HG03575 (cell line): ENCODE data around the gene TUSC2.

Source experiments
- ATAC-seq: cut with Tn5 transposase; IDR thresholded peaks from one replicate; pipeline ENCODE4 v1.9.1; 2021; ENCODE audit not compliant: unreplicated experiment, insufficient number of reproducible peaks, low FRiP score; ENCODE audit errors: extremely low read depth

Gene TUSC2

GRCh38 chr3:50327943-50328691 is at the start of gene TUSC2:
Gene TUSC2 (minus strand): TSS chr3:50328223. CDS start chr3:50328099, 124 bp downstream.
- peak; percentile 38 for ATAC-seq

GRCh38 chr3:50375258-50375931 is 47.4 kb upstream of the TUSC2 start:
- ATAC-seq: no peak

- ATAC-seq: no peak
Measured at GRCh38 chr3:50374363-50375257, 46.6 kb upstream of the TUSC2 start.

- no peak for ATAC-seq
Measured at GRCh38 chr3:50373146-50374051, 45.4 kb upstream of the TUSC2 start.

GRCh38 chr3:50372349-50372748 is 44.3 kb upstream of the TUSC2 start:
- no peak for ATAC-seq

- ATAC-seq: no peak
Measured at GRCh38 chr3:50371133-50371685, 43.2 kb upstream of the TUSC2 start.

GRCh38 chr3:50370594-50370993 is 42.6 kb upstream of the TUSC2 start:
- no peak for ATAC-seq

- no peak for ATAC-seq
Measured at GRCh38 chr3:50369012-50369670, 41.1 kb upstream of the TUSC2 start.

- no peak for ATAC-seq
Measured at GRCh38 chr3:50365842-50366220, 37.8 kb upstream of the TUSC2 start.

- no peak for ATAC-seq
Measured at GRCh38 chr3:50365080-50365841, 37.2 kb upstream of the TUSC2 start.

- no peak for ATAC-seq
Measured at GRCh38 chr3:50364573-50365079, 36.6 kb upstream of the TUSC2 start.

- ATAC-seq: no peak
Measured at GRCh38 chr3:50359760-50360110, 31.7 kb upstream of the TUSC2 start.

- ATAC-seq: peak; percentile 90
Measured at GRCh38 chr3:50358911-50359759, 31.1 kb upstream of the TUSC2 start, which contains the start of gene TMEM115. Gene TMEM115 (minus strand): TSS chr3:50359521. CDS start chr3:50359063, 458 bp downstream.

GRCh38 chr3:50358355-50358910 is 30.4 kb upstream of the TUSC2 start:
- no peak for ATAC-seq

GRCh38 chr3:50357481-50357880 is 29.5 kb upstream of the TUSC2 start:
- no peak for ATAC-seq

GRCh38 chr3:50356553-50356952 is 28.5 kb upstream of the TUSC2 start:
- ATAC-seq: no peak
